HAP-1 (cell line): ENCODE results near the gene SLC38A8.

ENCODE experiments used
- DNase-seq, 2 experiments: peaks; one replicate each; pipeline ENCODE4 v3.0.0-alpha.2; 2016 to 2020; ENCODE audit warnings: low spot score in 2 of 2
- H3K27me3 ChIP-seq: fragments of 250-450 bp; sonication (Bioruptor Pico); 2 replicates; pipeline ENCODE4 v1.5.1; 2020; ENCODE audit warnings: low read depth, mild to moderate bottlenecking, moderate library complexity
- H3K36me3 ChIP-seq: fragments of 250-450 bp; sonication (Bioruptor Pico); replicated peaks from 2 replicates; pipeline ENCODE4 v1.5.1; 2020; ENCODE audit warnings: mild to moderate bottlenecking
- H3K4me1 ChIP-seq: fragments of 250-450 bp; sonication (Bioruptor Pico); 2 replicates; pipeline ENCODE4 v1.5.1; 2020; ENCODE audit warnings: mild to moderate bottlenecking
- H3K4me3 ChIP-seq: fragments of 250-450 bp; sonication (Bioruptor Pico); 2 replicates; pipeline ENCODE4 v1.5.1; 2020; ENCODE audit warnings: mild to moderate bottlenecking, moderate library complexity
- H3K9me3 ChIP-seq: fragments of 250-450 bp; sonication (Bioruptor Pico); 2 replicates; pipeline ENCODE4 v1.5.1; 2020; ENCODE audit warnings: mild to moderate bottlenecking, moderate library complexity
- in situ Hi-C: fragments of 300-500 bp; cut with MboI; formaldehyde crosslinking; loops from 3 replicates; pipeline ENCODE4 v1.14.3; 2020; ENCODE audit warnings: low sequenced_read_pairs, inconsistent platforms, mixed read lengths

The SLC38A8 gene

DNA sequence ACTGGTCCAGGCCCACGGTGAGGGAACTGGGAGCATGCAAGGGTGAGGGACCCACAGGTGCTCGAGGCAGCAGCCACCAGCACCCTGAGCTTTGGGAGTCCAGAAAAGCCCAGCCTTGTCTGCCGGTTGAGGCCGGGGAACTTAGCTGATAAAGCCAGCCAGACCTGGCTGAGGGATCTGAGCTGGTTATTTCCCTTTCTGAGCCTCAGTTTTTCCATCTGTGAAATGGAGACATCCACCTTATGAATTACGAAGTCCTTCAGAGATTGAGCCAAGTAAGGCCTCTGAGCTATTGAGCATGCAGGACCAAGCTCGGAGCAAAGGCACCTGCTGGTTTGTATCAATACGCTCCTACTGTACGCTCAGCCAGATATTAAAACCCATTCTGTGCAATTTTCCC, 60.8 kb downstream of the SLC38A8 start:
- Histone ChIP-seq H3K9me3 (no peaks in the 10 kb centered on the region; the same call in 1 of the 2 replicates), H3K36me3 (no peaks in the 10 kb centered on the region), H3K4me3 (no peak overlapping the region), H3K4me1 (peaks cover 1% of the 10 kb centered on the region), H3K27me3 (no peaks in the 10 kb centered on the region)
- no peak for DNase-seq
- in situ Hi-C loops = no loop called here

DNA sequence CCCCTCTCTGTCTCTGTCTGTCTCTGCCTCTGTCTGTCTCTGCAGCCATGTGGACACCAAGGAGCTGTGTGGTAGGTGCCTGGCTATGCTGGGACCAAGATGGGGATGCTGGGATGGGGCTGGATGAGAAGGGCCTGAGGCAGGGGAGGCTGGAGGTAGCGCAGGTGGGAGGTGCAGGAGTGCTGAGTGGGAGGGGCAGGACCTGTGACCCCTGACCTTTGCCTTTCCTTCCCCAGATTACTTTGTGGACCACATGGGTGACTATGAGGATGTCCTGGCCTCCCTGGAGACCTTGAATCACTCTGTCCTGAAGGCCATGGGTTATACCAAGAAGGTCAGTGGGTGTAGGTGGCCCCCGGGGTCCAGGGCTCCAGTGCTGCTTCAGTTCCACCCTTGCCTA, 61.8 kb downstream of the SLC38A8 start:
- in situ Hi-C loops = no loop called here
- DNase-seq = no peak
- Histone ChIP-seq H3K4me1 (no peaks in the 10 kb centered on the region), H3K27me3 (no peaks in the 10 kb centered on the region), H3K9me3 (no peaks in the 10 kb centered on the region; the same call in 1 of the 2 replicates), H3K36me3 (no peaks in the 10 kb centered on the region), H3K4me3 (no peak overlapping the region)

DNA sequence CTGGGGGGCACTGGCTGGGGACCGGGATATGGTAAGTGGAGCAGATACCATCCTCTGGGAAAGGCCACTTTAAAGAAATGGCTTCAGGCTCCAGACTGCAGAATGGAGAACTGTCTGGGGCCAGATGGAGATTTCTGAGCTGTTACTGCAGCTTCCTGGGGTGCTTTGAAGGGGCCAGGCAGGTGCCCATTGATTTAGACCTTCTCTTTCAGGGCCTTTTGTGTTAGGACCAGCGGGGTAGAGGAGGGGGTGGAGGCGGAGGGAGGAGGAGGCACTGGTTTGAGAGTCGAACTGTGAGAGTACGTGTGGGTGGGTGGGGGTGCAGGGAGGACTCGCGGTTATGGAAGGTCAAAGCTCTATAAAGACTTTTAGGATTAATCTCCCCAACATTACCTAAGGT, 63.2 kb downstream of the SLC38A8 start:
- no peaks in the 10 kb centered on the region for H3K36me3 ChIP-seq
- no peaks in the 10 kb centered on the region for H3K27me3 ChIP-seq
- no peak overlapping the region for H3K4me3 ChIP-seq
- no peaks in the 10 kb centered on the region; the same call in 1 of the 2 replicates for H3K9me3 ChIP-seq
- no peaks in the 10 kb centered on the region for H3K4me1 ChIP-seq
- in situ Hi-C loops = loop anchor here (10.0 kb wide), 1 partner anchor 65 kb away; the partner anchor contains the start of gene SLC38A8
- DNase-seq = no peak

DNA sequence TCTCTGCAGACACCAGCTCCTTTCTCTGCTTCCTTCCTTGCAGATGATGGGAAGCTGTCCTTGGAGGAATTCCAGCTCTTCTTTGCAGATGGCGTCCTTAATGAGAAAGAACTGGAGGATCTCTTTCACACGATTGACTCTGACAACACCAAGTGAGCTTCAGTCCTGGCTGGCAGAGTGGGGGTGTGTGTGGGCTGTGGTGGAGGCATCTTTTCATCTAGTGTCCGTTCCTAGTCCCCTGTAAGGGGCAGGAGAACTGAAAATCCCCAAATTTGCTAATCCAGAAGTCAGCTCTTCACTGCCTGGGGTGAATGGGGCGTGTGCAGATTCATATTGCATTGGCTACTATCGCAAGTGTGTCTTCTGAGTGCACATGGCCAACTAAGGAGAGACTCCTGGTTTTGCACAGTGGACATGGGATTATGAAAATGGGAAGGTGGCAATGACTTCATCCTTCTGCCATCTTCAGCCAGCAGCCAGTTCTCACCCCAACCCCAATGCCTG, 64.1 kb downstream of the SLC38A8 start:
- DNase-seq = no peak
- in situ Hi-C loops = loop anchor here (10.0 kb wide), 1 partner anchor 66 kb away; the partner anchor contains the start of gene SLC38A8
- Histone ChIP-seq H3K36me3 (no peaks in the 10 kb centered on the region), H3K4me3 (no peak overlapping the region), H3K4me1 (no peaks in the 10 kb centered on the region), H3K9me3 (no peaks in the 10 kb centered on the region; the same call in 1 of the 2 replicates), H3K27me3 (no peaks in the 10 kb centered on the region)

DNA sequence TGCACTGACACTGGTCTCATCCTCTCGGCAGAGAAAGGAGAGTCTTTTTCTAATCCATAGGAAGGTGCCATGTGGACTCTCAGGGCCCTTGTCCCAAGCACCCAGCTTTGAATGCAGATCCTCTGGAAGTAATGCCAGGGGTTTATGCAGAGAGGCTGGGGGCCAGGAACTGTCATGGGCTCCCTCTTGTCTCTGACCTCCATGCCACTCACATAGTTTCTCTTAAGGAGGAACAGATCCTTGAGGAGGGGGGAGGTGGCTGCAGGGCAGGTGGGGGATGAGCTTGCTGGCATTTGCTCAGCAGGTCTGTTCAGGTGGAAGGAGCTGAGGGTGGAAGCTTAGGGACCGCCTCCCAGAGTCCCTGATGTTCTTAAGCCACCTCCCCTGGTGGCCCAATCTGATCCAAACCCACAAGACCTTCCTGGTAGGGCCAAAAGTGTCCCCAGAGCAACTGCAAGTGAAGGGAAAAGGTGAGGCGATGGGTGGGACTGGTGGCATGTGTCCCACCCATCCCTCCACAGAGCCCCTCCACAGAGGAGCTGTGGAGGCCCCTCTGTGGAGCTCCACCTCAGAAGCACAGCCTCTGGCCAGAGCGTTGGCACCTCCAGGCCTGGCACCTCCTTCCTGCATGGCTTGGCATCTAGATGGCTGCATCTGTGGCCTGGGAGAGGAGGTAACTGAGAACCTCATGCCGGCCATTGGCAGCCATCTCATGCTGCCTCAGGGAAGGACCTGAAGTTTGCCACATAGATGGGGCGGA, 65.4 kb downstream of the SLC38A8 start:
- Histone ChIP-seq H3K9me3 (no peaks in the 10 kb centered on the region; the same call in 1 of the 2 replicates), H3K4me3 (no peak overlapping the region), H3K27me3 (no peaks in the 10 kb centered on the region), H3K36me3 (no peaks in the 10 kb centered on the region), H3K4me1 (no peaks in the 10 kb centered on the region)
- no peak for DNase-seq
- in situ Hi-C loops = loop anchor here (10.0 kb wide), 1 partner anchor 68 kb away; the partner anchor contains the start of gene SLC38A8

DNA sequence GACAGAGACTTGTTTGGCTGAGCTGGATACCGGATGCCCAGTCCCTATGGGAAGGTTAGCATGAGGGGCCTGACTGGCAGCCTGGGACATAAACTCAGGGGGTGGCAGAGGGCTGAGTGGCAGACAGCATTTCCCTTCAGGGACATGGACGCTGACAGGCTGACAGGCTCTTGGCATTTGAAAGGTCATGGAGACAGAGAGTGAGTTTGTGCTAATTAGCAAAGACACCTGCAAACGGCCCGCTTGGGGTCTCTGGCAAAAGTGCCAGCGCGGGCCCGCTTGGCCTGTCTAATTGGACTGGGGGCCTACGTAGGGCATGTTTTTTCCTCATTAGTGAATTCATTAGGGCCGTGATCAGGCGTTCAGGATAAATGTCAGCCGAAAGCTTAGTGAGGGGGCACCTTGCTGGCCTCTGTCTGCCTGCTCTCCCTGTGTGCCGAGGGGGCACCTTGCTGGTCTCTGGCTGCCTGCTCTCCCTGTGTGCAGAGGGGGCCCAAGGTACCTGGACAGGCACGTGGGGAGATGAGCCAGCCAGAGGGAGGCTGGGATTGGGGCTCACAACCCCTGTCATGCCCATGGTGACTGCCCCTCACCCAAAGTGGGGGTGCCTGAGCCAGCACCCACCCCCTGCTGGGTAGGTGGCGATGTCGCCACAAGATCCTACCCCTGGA, 66.9 kb downstream of the SLC38A8 start:
- in situ Hi-C loops = loop anchor here (10.0 kb wide), 1 partner anchor 69 kb away; the partner anchor contains the start of gene SLC38A8

DNA sequence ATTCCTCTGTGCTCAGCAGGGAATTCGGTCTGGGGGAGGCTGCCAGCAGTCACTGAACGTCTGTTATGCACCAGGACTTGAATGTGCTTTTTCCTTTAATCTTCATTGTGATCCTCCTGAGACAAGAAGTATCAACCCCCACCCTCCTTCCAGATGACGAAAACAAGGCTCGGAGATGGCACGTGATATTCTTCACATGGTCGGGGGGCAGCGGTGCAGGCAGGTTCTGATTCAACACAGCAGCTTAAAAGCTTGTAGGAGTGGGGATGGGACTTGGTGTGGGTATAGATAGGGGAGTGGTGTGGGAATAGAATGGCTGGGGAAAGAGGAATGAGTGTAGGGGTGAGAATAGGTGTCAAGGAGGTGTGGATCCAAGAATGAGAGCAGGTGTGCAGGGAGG, 68.1 kb downstream of the SLC38A8 start:
- in situ Hi-C loops = loop anchor here (10.0 kb wide), 1 partner anchor 70 kb away; the partner anchor contains the start of gene SLC38A8
- Histone ChIP-seq H3K4me1 (no peaks in the 10 kb centered on the region), H3K27me3 (no peaks in the 10 kb centered on the region), H3K4me3 (no peak overlapping the region), H3K36me3 (no peaks in the 10 kb centered on the region), H3K9me3 (no peaks in the 10 kb centered on the region; the same call in 1 of the 2 replicates)
- no peak for DNase-seq

More for the DNA sequence above, 66.9 kb downstream of the SLC38A8 start:
- H3K9me3 ChIP-seq = no peaks in the 10 kb centered on the region; the same call in 1 of the 2 replicates
- H3K4me3 ChIP-seq = no peak overlapping the region
- H3K27me3 ChIP-seq = no peaks in the 10 kb centered on the region
- H3K36me3 ChIP-seq = no peaks in the 10 kb centered on the region
- no peaks in the 10 kb centered on the region for H3K4me1 ChIP-seq
- no peak for DNase-seq

DNA sequence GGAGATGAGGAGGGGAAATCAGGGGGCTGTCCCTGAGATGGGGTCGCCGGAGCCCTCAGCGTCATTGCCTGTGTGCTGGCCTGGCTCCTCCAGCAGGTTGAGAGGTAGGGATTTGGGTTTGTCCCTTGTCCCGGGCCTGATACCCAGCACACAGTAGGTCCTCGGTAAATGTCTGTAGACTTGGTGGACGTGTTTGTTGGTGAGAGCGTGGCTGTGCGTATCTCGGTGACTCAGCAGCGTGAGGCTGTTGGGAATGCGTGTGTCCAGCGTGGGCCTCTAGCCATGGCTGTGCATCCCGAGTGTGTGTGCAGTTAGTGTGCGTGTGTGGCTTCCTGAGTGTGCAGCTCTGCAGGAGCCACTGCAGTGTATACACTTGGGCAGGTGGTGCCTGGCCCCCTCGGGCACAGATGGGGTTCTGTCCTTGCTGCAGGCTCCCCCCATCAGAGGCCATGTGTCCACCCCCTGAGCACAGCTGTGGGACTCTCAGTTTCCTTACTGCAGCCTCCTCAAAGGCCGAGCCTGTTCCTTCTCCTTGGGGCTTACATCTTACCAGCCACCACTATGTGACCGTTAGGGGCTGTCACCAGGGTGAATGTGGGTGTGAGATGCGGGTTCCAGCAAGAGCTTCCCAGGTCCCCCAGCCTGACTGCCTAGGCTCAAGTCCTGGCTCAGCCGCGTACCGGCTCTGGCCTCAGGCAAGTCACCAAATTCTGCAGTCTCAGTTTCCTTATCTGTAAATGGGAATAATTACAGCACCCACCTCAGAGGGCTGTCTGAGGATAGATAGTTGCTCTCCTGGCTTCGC, 68.8 kb downstream of the SLC38A8 start:
- no peaks in the 10 kb centered on the region; the same call in 1 of the 2 replicates for H3K9me3 ChIP-seq
- no peaks in the 10 kb centered on the region for H3K36me3 ChIP-seq
- no peak for DNase-seq
- H3K4me1 ChIP-seq = no peaks in the 10 kb centered on the region
- in situ Hi-C loops = loop anchor here (10.0 kb wide), 1 partner anchor 71 kb away; the partner anchor contains the start of gene SLC38A8
- H3K27me3 ChIP-seq = no peaks in the 10 kb centered on the region
- no peak overlapping the region for H3K4me3 ChIP-seq

DNA sequence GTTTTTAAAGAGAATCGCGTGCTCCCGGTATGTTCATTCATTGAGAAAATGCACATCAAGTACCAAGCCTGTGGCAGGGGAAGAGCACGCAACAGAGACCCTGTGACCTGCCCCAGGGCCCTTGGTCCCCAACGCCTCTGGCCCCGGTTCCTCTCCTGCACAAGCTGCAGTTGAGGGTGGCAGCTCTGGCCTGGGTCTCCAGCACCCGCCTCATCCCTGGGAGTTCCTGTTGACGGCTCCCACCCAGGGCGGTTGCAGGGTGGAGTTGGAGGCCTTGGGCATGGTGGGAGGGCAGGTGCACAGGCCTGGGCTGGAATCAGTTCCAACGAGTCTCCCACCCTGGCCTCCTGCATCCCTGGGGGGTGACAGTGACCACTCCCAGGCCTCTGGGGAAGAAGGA, 69.5 kb downstream of the SLC38A8 start:
- in situ Hi-C loops = loop anchor here (10.0 kb wide), 1 partner anchor 72 kb away; the partner anchor contains the start of gene SLC38A8
- DNase-seq = no peak

DNA sequence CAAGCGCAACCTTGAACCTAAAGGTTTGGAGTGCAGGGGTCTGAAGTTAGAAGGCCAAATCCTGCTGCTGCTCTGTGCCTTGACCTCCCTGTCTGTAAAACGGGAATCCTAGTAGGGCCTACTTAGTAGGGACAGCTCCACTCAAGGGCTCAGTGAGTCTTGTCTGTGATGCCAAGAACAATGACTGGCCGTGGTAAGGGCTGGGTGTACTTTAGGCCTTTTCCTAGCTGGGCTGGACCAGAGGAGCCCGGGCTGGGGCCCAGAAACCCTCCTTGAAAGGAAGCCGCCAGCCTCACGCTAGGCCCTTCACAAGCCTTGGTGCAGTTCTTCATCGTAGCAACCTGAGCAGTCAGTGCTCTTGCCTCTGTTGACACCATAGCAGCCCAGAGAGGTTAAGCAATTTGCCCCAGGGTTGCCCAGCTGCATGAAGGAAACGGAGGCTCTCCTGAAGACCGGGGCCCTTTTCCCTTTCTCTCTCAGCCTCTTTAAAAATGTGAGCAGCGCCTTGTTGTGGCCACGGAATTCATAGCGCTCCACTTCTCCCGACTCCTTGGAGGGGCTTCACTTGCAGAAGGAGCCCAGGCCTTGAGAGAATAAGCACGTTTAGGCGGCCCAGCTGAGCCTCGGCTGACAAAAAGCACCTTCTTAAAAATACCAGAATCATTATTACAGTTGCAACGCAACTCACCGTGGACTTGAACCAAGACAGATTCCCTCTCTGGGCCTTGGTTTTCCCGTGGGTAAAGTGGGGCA, 70.2 kb downstream of the SLC38A8 start:
- no peaks in the 10 kb centered on the region for H3K36me3 ChIP-seq
- no peaks in the 10 kb centered on the region; the same call in 1 of the 2 replicates for H3K9me3 ChIP-seq
- no peaks in the 10 kb centered on the region for H3K4me1 ChIP-seq
- DNase-seq = no peak
- H3K27me3 ChIP-seq = no peaks in the 10 kb centered on the region
- H3K4me3 ChIP-seq = no peak overlapping the region
- in situ Hi-C loops = loop anchor here (10.0 kb wide), 1 partner anchor 72 kb away; the partner anchor contains the start of gene SLC38A8

More for the DNA sequence above, 69.5 kb downstream of the SLC38A8 start:
- H3K27me3 ChIP-seq = no peaks in the 10 kb centered on the region
- H3K9me3 ChIP-seq = no peaks in the 10 kb centered on the region; the same call in 1 of the 2 replicates
- H3K36me3 ChIP-seq = no peaks in the 10 kb centered on the region
- H3K4me3 ChIP-seq = no peak overlapping the region
- no peaks in the 10 kb centered on the region for H3K4me1 ChIP-seq

DNA sequence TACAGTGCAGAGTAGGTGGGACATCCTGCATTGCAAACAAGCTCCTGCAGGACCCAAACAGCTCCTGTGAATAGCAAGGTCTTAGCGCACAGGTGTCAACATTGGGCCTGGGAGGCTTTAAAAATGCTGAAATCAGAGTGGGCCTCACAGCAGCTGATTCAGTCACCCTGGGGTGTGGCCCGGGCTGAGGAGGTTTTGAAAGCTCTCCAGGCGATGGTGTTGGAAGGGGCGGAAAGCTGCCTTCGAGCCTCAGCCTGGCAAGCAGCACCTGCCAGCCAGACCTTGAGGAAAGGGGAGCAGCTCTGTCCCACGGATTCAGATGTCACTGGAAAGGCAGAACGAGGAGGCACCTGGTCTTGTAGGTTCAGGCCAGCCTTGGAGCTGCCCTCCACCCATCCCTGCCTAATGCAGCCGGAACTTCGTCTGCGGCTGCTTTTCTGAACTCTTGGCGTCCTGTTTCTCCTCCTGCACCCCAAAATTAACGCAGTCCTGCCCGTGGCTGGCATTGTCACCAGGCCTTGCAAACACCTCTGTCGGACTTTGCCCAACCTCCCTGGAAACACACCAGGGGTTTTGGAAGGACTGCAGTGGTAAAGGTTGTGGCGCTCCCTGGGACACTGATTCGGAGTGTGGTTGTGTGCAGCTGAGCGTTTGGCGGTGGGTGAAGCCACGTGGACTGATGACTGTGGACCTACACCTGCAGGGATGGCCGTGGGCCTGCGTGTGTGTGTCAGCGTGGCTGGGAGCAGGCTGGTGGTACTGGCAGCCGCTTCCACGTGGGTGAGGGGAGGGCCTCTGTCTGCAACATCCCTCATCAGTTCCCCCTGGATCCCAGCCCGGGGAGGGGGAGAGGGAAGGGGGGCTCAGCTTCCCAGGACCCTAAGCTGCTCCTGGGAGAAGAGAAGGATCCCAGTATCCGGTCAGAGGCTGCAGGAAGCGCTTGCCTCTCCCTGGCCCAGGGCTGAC, 71.1 kb downstream of the SLC38A8 start:
- no peak for DNase-seq
- Histone ChIP-seq H3K36me3 (no peaks in the 10 kb centered on the region), H3K9me3 (no peaks in the 10 kb centered on the region), H3K4me3 (no peak overlapping the region), H3K27me3 (no peaks in the 10 kb centered on the region), H3K4me1 (no peaks in the 10 kb centered on the region)
- in situ Hi-C loops = loop anchor here (10.0 kb wide), 1 partner anchor 73 kb away; the partner anchor contains the start of gene SLC38A8
